ENCODE results near the gene NPC1. TPM values are rescaled to one million over a fixed set of nuclear protein-coding genes. Genes with fewer than 3 reads are reported as not detected.

NPC1 gene
- total RNA-seq, 1 experiment from 2014 or later, result 92.7 TPM

DNA sequence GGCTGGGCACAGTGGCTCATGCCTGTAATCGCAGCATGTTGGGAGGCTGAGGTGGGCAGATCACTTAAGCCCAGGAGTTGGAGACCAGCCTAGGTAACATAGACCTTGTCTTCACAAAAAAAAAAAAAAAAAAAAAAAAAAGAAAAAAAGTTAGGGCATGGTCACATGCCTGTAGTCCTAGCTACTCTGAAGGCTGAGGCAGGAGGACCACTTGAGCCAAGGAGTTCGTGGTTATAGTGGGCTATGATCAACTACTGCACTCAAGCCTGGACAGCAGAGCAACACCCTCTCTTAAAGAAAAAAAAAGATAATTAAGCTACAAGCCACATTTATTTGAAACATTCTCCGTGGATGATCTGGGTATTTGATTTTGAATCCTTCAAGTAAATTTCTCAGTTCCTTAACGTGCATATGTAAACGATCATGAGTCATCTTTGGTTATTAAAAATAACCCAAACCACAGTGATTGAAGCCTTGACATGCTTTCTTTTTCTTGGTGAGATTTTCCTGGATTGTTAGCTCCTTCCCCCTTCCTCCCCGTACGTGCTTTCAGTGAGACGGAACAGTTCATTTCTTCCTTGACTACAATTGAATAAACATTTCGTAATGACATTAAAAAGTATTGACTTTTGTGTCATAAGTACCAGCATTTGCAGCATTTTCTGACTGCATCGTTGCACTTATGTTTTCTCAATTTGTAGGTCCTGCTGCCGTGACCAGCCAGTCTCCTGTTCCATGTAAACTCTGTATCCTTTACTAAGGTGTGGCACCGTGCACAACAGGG lies 62.7 kb downstream of the NPC1 start:
- DNase-seq (ENCODE audit: low read depth, low spot score) (no peak), ATAC-seq (no peak)
- ChIA-PET POLR2A (no interaction called here), CTCF (no interaction called here)
- BruUV-seq (replicated peaks), result no TSS peak
- Histone ChIP-seq H3K9me3 (ENCODE audit: control insufficient read depth, insufficient read depth, low read depth, low read length) (no peaks in the 10 kb centered on the region), H3K36me3 (ENCODE audit: control insufficient read depth, insufficient read depth, low read length) (peaks cover 26% of the 10 kb centered on the region), H3K27me3 (ENCODE audit: control insufficient read depth, insufficient read depth, low read length) (no peaks in the 10 kb centered on the region), H3K4me1 (ENCODE audit: control insufficient read depth, insufficient read depth, low read length) (no peaks in the 10 kb centered on the region), H3K27ac (ENCODE audit: low read length) (no peak overlapping the region), H3K4me3 (ENCODE audit: low read depth in 2 of 2, low read length in 2 of 2) (no peak overlapping the region)
- TF ChIP-seq TCF7L2 (IDR thresholded peaks at IDR 0.05; ENCODE audit: low read depth, low read length) (no peak), SIN3A (IDR thresholded peaks at IDR 0.05; ENCODE audit: borderline replicate concordance, insufficient read depth, low read depth, low read length) (no peak), POLR2AphosphoS5 (IDR thresholded peaks at IDR 0.05; ENCODE audit: low read depth, low read length) (no peak)
- TF ChIP-seq, protein P1, sequence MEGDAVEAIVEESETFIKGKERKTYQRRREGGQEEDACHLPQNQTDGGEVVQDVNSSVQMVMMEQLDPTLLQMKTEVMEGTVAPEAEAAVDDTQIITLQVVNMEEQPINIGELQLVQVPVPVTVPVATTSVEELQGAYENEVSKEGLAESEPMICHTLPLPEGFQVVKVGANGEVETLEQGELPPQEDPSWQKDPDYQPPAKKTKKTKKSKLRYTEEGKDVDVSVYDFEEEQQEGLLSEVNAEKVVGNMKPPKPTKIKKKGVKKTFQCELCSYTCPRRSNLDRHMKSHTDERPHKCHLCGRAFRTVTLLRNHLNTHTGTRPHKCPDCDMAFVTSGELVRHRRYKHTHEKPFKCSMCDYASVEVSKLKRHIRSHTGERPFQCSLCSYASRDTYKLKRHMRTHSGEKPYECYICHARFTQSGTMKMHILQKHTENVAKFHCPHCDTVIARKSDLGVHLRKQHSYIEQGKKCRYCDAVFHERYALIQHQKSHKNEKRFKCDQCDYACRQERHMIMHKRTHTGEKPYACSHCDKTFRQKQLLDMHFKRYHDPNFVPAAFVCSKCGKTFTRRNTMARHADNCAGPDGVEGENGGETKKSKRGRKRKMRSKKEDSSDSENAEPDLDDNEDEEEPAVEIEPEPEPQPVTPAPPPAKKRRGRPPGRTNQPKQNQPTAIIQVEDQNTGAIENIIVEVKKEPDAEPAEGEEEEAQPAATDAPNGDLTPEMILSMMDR (IDR thresholded peaks at IDR 0.05), result no peak
- TF ChIP-seq, protein P2, sequence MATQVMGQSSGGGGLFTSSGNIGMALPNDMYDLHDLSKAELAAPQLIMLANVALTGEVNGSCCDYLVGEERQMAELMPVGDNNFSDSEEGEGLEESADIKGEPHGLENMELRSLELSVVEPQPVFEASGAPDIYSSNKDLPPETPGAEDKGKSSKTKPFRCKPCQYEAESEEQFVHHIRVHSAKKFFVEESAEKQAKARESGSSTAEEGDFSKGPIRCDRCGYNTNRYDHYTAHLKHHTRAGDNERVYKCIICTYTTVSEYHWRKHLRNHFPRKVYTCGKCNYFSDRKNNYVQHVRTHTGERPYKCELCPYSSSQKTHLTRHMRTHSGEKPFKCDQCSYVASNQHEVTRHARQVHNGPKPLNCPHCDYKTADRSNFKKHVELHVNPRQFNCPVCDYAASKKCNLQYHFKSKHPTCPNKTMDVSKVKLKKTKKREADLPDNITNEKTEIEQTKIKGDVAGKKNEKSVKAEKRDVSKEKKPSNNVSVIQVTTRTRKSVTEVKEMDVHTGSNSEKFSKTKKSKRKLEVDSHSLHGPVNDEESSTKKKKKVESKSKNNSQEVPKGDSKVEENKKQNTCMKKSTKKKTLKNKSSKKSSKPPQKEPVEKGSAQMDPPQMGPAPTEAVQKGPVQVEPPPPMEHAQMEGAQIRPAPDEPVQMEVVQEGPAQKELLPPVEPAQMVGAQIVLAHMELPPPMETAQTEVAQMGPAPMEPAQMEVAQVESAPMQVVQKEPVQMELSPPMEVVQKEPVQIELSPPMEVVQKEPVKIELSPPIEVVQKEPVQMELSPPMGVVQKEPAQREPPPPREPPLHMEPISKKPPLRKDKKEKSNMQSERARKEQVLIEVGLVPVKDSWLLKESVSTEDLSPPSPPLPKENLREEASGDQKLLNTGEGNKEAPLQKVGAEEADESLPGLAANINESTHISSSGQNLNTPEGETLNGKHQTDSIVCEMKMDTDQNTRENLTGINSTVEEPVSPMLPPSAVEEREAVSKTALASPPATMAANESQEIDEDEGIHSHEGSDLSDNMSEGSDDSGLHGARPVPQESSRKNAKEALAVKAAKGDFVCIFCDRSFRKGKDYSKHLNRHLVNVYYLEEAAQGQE (IDR thresholded peaks at IDR 0.05; ENCODE audit: insufficient read depth in 1 of 2, low read depth in 2 of 2, low read length in 1 of 2), result no peak
- in situ Hi-C loops (cut with HindIII; ENCODE audit: low pct_unique_long_range_greater_than_20kb, low sequenced_read_pairs) (no loop called here), intact Hi-C loops (cut with micrococcal nuclease; ENCODE audit: unreplicated experiment) (no loop called here)

DNA sequence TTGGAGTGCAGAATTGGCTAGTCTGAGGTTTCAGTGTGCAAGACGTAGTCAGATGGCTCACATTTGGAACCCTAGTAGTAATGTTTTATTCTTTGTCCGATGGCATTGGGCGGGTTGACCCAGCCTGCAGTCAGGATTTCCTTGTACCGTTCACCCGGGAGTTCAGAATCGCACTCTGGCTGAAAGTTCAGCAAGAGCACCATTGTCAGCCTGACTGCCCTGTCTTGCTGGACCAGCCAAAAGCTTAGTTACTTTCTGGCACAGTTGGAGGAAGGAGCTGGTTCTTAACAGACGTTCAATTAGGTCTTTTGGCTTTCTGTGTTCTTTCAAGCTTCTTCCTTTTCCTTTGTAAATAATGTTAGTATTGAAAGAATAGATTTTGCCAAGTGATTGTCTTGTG lies 64.4 kb downstream of the NPC1 start:
- POLR2A ChIA-PET, result no interaction called here
- no peaks in the 10 kb centered on the region for H3K4me1 ChIP-seq (ENCODE audit: control insufficient read depth, insufficient read depth, low read length)
- BruUV-seq (replicated peaks), result no TSS peak
- in situ Hi-C loops (cut with HindIII; ENCODE audit: low pct_unique_long_range_greater_than_20kb, low sequenced_read_pairs), result no loop called here
- no peaks in the 10 kb centered on the region for H3K9me3 ChIP-seq (ENCODE audit: control insufficient read depth, insufficient read depth, low read depth, low read length)
- H3K4me3 ChIP-seq (ENCODE audit: low read depth in 2 of 2, low read length in 2 of 2), result no peak overlapping the region
- CTCF ChIA-PET, result no interaction called here
- no peaks in the 10 kb centered on the region for H3K27me3 ChIP-seq (ENCODE audit: control insufficient read depth, insufficient read depth, low read length)
- no peak for DNase-seq (ENCODE audit: low read depth, low spot score)
- no peak overlapping the region for H3K27ac ChIP-seq (ENCODE audit: low read length)
- no peak for ATAC-seq
- intact Hi-C loops (cut with micrococcal nuclease; ENCODE audit: unreplicated experiment), result no loop called here
- peaks cover 17% of the 10 kb centered on the region; the same call in 1 of the 2 replicates for H3K36me3 ChIP-seq (ENCODE audit: control insufficient read depth, insufficient read depth, low read length)
- TF ChIP-seq, protein P2 (IDR thresholded peaks at IDR 0.05; ENCODE audit: insufficient read depth in 1 of 2, low read depth in 2 of 2, low read length in 1 of 2), result no peak
- TF ChIP-seq SIN3A (IDR thresholded peaks at IDR 0.05; ENCODE audit: borderline replicate concordance, insufficient read depth, low read depth, low read length) (no peak), POLR2AphosphoS5 (IDR thresholded peaks at IDR 0.05; ENCODE audit: low read depth, low read length) (no peak), TCF7L2 (IDR thresholded peaks at IDR 0.05; ENCODE audit: low read depth, low read length) (no peak)
- TF ChIP-seq, protein P1 (IDR thresholded peaks at IDR 0.05), result no peak

Measured in Panc1 (cell line).